Hematopoietic multipotent progenitor cell treated with erythropoietin and hydrocortisone succinate and interleukin-3 and kit ligand, for 4 days (in vitro differentiated cells): ENCODE data around the gene ASAP2.

ENCODE experiments used
- DNase-seq: peaks from one replicate; pipeline ENCODE4 v3.0.0-alpha.2; 2015

The ASAP2 gene

DNA sequence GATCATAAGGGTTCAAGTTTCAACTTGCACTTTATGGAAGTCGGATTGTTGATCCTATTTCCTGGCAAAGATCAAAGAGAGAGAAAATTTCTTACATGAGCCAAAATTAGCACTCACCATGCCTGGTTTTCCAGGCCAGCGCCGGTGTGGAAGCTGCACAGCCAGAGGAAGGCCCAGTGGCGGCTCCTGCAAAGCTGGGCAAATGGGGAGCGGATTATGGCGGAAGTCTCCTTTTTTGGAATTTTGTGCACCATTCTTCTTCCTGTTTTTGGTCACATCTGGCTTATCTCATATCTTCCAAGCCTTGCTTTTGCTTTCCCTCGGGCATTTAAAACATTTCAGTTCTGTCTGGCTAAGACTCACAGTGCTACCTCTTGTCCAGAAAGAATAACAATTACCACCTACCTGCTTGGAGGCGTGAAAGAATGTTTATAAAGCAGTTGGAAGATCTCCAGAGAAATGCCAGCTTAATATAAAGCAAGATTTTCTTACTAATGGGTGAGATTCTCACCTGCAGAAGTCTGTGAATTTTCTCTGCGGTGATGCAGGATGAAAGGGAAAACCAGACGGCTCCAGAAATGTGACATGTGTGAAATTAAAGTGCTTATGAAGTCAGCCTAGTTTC, 94.3 kb downstream of the ASAP2 start:
- DNase-seq = no peak

- DNase-seq = no peak
Measured at GRCh38 chr2:9302755-9303154, 96.1 kb downstream of the ASAP2 start.

GRCh38 chr2:9303528-9304225, 97.1 kb downstream of the ASAP2 start:
- no peak for DNase-seq

- no peak for DNase-seq
Measured at GRCh38 chr2:9306911-9307310, 100.3 kb downstream of the ASAP2 start.

GRCh38 chr2:9307535-9307934, 100.9 kb downstream of the ASAP2 start:
- DNase-seq = no peak

GRCh38 chr2:9308186-9308955, 101.8 kb downstream of the ASAP2 start:
- no peak for DNase-seq

- DNase-seq = no peak
Measured at GRCh38 chr2:9309147-9309546, 102.5 kb downstream of the ASAP2 start.

GRCh38 chr2:9310377-9310776, 103.8 kb downstream of the ASAP2 start:
- no peak for DNase-seq

DNA sequence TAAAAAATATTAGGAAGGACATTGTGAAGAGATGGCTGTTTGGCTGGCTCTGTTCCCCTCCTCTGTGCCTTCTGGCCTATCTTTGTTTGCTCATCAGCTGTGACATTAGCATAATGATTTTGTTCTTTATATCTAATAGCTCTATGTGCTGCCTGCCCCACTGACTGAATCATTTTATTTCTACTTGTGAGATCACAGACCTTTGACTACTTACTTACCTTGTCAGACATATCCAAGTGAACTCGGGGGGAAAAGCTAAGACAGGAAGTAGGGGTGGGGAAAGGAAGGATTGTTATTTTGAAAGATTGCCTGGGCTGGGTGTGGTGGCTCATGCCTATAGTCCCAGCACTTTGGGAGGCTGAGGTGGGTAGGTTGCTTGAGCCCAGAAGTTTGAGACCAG, 104.2 kb downstream of the ASAP2 start:
- no peak for DNase-seq

DNA sequence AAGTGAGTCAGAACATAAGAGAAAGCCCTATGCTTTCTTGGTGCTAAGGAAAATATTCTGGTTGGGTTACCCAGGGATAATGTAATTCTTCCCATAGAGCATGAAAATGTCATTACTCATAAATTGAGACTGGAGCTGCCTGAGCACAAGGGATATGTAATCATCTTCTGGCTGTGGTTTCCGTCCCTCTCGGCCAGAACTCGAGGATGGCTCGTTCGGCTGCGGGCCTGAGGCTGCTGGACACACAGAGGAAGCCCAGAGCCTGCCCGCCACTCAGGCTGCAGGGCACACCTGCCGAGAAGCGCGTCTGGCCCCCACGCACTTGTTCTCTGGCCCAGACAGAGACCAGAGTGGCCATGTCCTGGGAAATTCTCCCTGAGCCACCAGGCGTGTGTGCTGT, 104.9 kb downstream of the ASAP2 start:
- DNase-seq = no peak

GRCh38 chr2:9312591-9312990, 106.0 kb downstream of the ASAP2 start:
- DNase-seq = no peak

DNA sequence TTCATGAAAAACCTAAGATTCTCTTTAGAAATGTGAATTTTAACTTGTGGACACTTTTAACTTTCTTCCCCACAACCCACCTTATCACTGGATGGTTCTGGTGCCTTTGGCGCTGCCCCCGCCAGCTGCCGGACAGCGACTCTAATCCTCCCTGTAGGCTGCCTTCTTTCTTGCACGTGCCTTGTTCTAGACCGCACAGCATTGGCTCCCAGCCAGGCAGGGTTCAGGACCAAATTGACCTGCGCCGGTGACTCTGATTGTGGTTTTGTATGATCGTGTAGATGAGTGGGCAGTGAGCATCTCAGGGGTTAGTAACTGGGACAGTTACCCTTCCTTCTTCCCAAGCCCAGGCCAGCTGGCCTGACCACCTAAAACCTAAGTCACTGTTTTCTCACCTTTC, 106.8 kb downstream of the ASAP2 start:
- no peak for DNase-seq

DNA sequence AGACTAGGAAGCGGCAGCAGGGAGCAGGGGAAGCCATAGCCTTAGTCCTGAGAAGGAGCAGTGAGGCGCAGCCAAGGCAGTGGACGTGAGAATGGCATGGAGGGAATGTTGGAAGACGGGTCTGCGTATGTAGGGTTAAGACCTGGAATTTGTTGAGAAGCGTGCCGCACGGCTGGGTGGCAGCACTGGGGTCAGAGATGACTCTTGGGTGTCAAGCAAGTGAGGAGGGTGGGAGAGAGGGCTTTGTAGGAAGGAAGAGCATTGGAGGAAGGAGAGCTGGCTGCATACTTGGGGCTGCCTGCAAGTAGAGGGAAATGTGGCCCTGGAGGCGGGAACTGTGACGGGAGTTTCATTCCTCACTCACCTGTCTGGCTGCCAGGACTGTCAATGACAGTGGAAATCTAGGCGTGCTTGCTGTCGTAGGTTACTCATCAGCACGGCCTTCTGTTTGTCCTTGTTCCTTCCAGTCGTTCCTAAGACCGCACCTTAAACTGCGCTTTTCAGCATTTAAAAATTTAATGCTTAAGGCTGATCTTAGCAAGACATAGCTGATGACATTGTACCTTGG, 108.8 kb downstream of the ASAP2 start:
- no peak for DNase-seq

- DNase-seq = no peak
Measured at GRCh38 chr2:9317559-9317958, 110.9 kb downstream of the ASAP2 start.

DNA sequence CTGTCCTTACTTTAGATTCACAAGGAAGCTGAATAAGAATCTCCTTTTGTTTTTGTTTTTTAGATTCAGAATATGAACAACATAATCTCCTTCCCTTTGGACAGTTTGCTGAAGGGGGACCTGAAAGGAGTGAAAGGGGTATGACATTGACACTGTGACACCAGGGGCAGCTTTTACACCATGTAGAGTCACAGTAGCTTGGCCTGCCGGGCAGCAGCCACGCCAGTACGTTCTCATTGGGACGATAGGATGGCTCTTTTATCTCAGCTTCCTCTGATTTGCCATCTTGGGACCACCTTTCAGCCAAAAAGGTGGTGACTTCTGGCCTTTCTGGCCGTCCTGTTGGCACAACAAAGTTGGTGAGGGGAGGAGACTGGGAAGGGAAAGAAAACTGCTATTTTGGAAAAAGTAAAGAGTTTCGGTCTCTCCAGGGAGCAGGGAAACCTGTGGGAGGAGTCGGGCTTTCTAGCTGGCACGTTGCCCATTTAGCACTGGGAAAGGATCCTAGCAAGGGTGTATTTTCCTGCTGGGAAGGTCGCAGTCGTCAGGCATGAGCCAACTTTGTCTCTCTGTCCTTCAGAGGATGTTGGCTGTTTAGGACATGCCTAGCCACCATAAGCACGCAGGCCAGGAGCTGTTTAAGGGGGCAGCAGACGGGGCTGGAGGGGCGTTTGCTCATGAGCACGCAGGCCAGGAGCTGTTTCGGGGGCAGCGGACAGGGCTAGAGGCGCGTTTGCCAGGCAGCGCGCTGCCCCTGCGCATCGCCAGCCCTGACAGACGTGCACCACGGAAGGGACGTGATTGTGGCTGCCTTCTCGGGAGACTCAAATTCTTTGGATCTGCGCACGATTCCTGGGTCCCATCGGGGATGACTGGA, 112.1 kb downstream of the ASAP2 start:
- DNase-seq = no peak

DNA sequence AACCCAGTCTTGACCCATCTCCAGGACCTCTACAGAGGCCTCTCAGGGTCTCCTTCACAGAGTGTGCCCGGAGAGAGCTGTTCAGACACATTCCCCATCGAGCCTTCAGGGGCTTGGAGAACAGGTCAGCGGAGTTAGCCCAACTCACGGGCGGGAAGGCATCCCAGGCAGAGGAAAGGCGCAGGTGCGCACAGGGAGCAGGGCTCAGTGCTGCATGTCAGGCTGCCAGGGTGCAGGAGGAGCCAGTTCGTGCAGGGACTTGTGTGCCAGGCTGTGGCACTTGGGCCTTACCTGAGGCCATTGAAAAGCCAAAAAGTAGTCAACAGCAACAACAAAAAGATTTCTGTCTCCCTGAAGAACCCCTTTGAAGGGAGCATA, 112.7 kb downstream of the ASAP2 start:
- DNase-seq = no peak

DNA sequence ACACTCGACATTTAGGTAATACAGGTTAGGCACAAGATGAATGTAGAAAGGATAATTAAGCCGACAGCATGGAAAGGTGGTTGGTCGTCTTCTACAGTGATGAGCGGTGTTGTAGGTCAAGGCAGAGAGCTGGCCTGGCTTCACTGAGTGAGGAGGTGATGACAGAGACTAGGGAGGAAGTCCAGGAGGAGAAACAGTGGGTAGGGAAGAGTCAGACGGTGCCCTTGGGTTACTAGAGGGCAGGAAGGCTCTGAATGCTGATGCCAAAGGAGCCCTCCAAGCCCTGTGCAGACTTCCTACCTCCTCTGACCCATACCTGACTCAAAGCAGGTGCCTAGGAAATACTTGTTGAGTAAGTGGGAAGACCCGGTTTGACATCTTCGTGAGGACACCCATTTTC, 116.0 kb downstream of the ASAP2 start:
- DNase-seq = no peak

DNA sequence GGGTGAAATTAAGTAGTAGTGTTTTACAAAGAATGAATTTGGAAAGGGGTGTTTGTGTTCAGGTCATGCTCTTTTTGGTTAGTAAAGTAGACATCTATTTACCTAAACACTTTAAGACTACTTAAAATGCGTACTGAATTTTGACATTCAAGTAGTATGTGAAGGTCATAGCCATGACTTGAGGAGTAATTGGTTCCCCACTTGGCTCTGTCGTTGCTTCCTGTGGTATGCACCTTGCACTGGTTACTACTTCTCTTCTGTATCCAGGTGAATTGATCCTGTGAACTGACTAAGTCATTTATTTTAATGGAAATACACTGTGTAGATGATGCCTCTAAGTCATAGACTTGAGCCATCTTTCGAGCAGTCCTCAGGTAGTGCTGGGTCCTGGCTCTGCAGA, 118.8 kb downstream of the ASAP2 start:
- DNase-seq = no peak

DNA sequence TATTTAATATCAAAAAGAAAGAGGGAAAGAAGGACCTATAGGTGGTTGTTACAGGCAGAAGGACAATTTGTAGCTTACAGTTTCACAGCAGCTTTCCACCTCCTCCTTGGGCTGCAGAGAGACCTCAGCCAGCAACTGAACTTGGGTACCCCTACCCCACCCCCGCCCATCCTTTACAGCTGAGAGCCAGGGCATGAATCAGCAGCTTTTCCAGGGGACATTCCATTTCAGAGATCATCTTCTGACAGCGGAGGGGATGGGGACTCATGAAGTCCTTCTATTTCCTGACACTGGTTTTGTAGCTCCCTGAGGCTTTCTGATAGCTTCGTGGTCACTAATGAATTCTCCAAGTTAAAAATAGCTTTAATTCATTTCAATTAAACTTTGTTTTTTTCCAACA, 120.4 kb downstream of the ASAP2 start:
- no peak for DNase-seq

- peak; percentile 60 for DNase-seq
Measured at GRCh38 chr2:9327873-9328352, 121.3 kb downstream of the ASAP2 start.

GRCh38 chr2:9328931-9329330, 122.3 kb downstream of the ASAP2 start:
- DNase-seq = no peak

- DNase-seq = no peak
Measured at GRCh38 chr2:9329497-9329896, 122.9 kb downstream of the ASAP2 start.
